ENCODE measurements around the gene DYNLT1.

The DYNLT1 gene

GRCh38 chr6:158603261-158604047 is 41.1 kb downstream of the DYNLT1 start:
- DNase-seq (ENCODE audit: low read depth in 4 of 4, low spot score in 1 of 4): no peak

- no peak for DNase-seq (ENCODE audit: low read depth in 4 of 4, low spot score in 1 of 4)
Measured at GRCh38 chr6:158599635-158600034, 44.9 kb downstream of the DYNLT1 start.

- DNase-seq (ENCODE audit: low read depth in 4 of 4, low spot score in 1 of 4): no peak
Measured at GRCh38 chr6:158597565-158597964, 47.0 kb downstream of the DYNLT1 start.

- no peak for DNase-seq (ENCODE audit: low read depth in 4 of 4, low spot score in 1 of 4)
Measured at GRCh38 chr6:158596861-158597260, 47.7 kb downstream of the DYNLT1 start.

GRCh38 chr6:158595223-158595622 is 49.3 kb downstream of the DYNLT1 start:
- DNase-seq (ENCODE audit: low read depth in 4 of 4, low spot score in 1 of 4): no peak

GRCh38 chr6:158593670-158594069 is 50.9 kb downstream of the DYNLT1 start:
- DNase-seq (ENCODE audit: low read depth in 4 of 4, low spot score in 1 of 4): no peak

- no peak for DNase-seq (ENCODE audit: low read depth in 4 of 4, low spot score in 1 of 4)
Measured at GRCh38 chr6:158591810-158592209, 52.7 kb downstream of the DYNLT1 start.

GRCh38 chr6:158591134-158591809 is 53.3 kb downstream of the DYNLT1 start:
- no peak for DNase-seq (ENCODE audit: low read depth in 4 of 4, low spot score in 1 of 4)

- no peak for DNase-seq (ENCODE audit: low read depth in 4 of 4, low spot score in 1 of 4)
Measured at GRCh38 chr6:158589366-158589765, 55.2 kb downstream of the DYNLT1 start.

- no peak for DNase-seq (ENCODE audit: low read depth in 4 of 4, low spot score in 1 of 4)
Measured at GRCh38 chr6:158586652-158587051, 57.9 kb downstream of the DYNLT1 start.
